ENCODE measurements around the gene TARBP2.

TARBP2 gene

DNA sequence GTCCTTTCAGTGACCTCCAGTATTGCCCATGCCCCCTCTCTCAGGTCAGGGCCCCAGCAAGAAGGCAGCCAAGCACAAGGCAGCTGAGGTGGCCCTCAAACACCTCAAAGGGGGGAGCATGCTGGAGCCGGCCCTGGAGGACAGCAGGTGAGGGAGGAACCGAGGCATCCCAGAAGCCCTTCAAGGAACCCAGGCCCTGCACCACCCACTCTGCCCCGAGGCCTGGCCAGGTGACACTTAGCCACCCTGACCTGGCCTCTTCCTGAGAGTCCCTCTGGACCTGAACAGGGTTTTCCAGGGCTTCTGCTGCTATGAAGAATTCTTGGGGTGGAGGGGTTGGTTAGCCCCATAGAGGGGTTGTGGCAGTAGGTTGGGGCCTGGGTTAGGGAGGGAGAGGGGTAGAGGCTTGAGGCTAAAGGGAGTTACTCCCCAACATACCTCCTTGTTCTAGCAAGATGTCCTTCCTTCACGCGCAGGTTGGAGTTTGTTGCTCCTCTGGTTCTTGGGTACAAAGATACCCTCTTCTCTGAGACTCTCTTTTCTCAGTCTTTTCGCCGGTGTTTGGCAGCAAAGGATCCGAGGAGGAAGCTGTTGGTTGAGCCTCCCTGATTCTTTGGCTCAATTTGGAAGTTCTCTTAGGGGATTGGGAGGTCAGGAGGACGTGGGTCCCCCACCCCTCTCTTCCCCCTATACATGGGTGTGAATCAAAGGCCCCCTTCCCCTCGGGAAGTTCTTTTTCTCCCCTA, 2.1 kb downstream of the TARBP2 start:
- H3K4me3 ChIP-seq (ENCODE audit: insufficient read depth, low read depth, low read length) = no peak overlapping the region
- H3K4me1 ChIP-seq (ENCODE audit: control insufficient read depth, insufficient read depth, low read length) = peaks cover 14% of the 10 kb centered on the region
- H3K27ac ChIP-seq (ENCODE audit: insufficient read depth, low read depth, low read length, poor library complexity, severe bottlenecking) = no peak overlapping the region
- H3K9me3 ChIP-seq (ENCODE audit: control insufficient read depth, low read length) = no peaks in the 10 kb centered on the region
- no peaks in the 10 kb centered on the region for H3K27me3 ChIP-seq (ENCODE audit: control insufficient read depth, insufficient read depth, low read length, poor library complexity, severe bottlenecking)
- H3K36me3 ChIP-seq (ENCODE audit: control insufficient read depth, insufficient read depth, low read length) = peaks cover 14% of the 10 kb centered on the region
- 88 to 91% methylated on average over 10 of the region's 10 CpGs for WGBS, 2 experiments

DNA sequence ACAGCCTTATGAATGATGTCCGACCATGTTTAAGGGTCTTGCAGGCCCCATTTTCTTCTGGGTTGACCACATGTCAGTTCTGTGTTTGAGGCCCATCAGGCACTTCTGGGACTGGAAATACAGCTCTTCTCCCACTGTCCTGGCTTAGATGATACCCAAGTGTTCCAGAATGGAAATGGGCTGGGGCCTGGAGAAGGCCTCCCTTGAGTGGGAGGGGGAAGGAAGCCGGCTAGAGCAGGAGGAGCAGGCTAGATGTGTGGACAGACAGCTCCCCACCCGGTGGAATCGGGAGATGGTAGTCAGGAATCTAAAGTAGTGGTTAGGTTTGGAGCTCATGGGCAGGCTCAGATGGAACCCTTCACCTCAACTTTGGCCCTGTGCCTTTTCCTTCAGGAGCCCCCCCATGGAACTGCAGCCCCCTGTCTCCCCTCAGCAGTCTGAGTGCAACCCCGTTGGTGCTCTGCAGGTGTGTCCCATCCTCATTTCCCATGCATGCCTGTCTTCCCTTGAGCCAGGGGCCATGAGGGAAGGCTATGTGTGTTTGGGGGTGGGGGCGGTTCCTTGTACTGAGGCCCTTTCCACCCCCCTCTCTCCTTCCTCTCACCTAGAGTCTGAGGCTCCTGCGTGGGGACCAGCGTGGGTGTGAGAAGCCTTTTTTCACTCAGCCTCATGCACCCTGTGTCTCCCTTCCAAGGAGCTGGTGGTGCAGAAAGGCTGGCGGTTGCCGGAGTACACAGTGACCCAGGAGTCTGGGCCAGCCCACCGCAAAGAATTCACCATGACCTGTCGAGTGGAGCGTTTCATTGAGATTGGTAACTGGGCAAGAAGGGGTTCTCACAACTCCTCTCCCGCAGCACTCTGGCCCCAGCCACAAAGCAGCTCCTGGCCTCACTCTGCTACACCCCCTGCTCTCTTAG, 3.2 kb downstream of the TARBP2 start:
- Histone ChIP-seq H3K27ac (ENCODE audit: insufficient read depth, low read depth, low read length, poor library complexity, severe bottlenecking) (no peak overlapping the region), H3K36me3 (ENCODE audit: control insufficient read depth, insufficient read depth, low read length) (peaks cover 14% of the 10 kb centered on the region), H3K4me3 (ENCODE audit: insufficient read depth, low read depth, low read length) (no peak overlapping the region), H3K4me1 (ENCODE audit: control insufficient read depth, insufficient read depth, low read length) (peaks cover 8% of the 10 kb centered on the region), H3K9me3 (ENCODE audit: control insufficient read depth, low read length) (no peaks in the 10 kb centered on the region), H3K27me3 (ENCODE audit: control insufficient read depth, insufficient read depth, low read length, poor library complexity, severe bottlenecking) (no peaks in the 10 kb centered on the region)
- WGBS, 2 experiments = 92 to 94% methylated on average over 13 to 14 of the region's 14 CpGs

- Histone ChIP-seq H3K27ac (ENCODE audit: insufficient read depth, low read depth, low read length, poor library complexity, severe bottlenecking) (no peak overlapping the region), H3K9me3 (ENCODE audit: control insufficient read depth, low read length) (no peaks in the 10 kb centered on the region), H3K4me3 (ENCODE audit: insufficient read depth, low read depth, low read length) (no peak overlapping the region), H3K36me3 (ENCODE audit: control insufficient read depth, insufficient read depth, low read length) (peaks cover 14% of the 10 kb centered on the region), H3K4me1 (ENCODE audit: control insufficient read depth, insufficient read depth, low read length) (peaks cover 8% of the 10 kb centered on the region), H3K27me3 (ENCODE audit: control insufficient read depth, insufficient read depth, low read length, poor library complexity, severe bottlenecking) (no peaks in the 10 kb centered on the region)
- WGBS, 2 experiments = 95 to 96% methylated on average over 10 of the region's 10 CpGs
Observed at GRCh38 chr12:53505086-53505485, 4.0 kb downstream of the TARBP2 start.

DNA sequence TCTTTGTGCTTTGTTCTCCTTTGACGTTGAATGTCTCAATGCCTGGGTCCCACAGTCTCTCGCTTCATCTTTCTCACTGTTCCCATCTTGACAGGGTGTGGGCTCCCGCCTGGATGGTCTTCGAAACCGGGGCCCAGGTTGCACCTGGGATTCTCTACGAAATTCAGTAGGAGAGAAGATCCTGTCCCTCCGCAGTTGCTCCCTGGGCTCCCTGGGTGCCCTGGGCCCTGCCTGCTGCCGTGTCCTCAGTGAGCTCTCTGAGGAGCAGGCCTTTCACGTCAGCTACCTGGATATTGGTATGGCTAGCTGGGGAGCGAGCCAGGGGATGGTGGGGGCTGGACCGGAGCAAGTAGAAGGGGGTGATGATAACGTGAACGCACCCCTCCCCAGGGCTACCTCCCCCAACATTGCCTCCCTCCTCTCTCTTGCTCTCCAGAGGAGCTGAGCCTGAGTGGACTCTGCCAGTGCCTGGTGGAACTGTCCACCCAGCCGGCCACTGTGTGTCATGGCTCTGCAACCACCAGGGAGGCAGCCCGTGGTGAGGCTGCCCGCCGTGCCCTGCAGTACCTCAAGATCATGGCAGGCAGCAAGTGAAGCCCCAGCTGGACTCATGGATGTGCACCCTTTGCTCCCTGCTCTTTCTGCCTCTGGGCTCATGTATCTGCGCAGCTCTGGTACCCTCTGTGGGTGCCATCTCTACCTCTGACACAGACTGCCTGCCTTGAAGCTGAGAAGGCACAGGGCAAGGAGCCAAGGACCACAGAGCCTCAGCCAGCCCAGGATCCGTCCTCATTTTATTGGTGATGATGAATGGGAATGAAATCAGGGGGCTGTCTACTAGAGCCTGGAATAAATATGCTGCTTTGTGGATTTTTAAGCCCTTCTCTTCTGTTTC, 4.7 kb downstream of the TARBP2 start:
- H3K9me3 ChIP-seq (ENCODE audit: control insufficient read depth, low read length) = no peaks in the 10 kb centered on the region
- H3K27ac ChIP-seq (ENCODE audit: insufficient read depth, low read depth, low read length, poor library complexity, severe bottlenecking) = no peak overlapping the region
- no peaks in the 10 kb centered on the region for H3K27me3 ChIP-seq (ENCODE audit: control insufficient read depth, insufficient read depth, low read length, poor library complexity, severe bottlenecking)
- H3K36me3 ChIP-seq (ENCODE audit: control insufficient read depth, insufficient read depth, low read length) = peaks cover 14% of the 10 kb centered on the region
- H3K4me1 ChIP-seq (ENCODE audit: control insufficient read depth, insufficient read depth, low read length) = peaks cover 8% of the 10 kb centered on the region
- WGBS, 2 experiments = 95% methylated on average over 19 of the region's 19 CpGs
- H3K4me3 ChIP-seq (ENCODE audit: insufficient read depth, low read depth, low read length) = no peak overlapping the region

- Histone ChIP-seq H3K4me1 (ENCODE audit: control insufficient read depth, insufficient read depth, low read length) (peaks cover 7% of the 10 kb centered on the region), H3K27me3 (ENCODE audit: control insufficient read depth, insufficient read depth, low read length, poor library complexity, severe bottlenecking) (no peaks in the 10 kb centered on the region), H3K9me3 (ENCODE audit: control insufficient read depth, low read length) (no peaks in the 10 kb centered on the region), H3K27ac (ENCODE audit: insufficient read depth, low read depth, low read length, poor library complexity, severe bottlenecking) (no peak overlapping the region), H3K4me3 (ENCODE audit: insufficient read depth, low read depth, low read length) (no peak overlapping the region), H3K36me3 (ENCODE audit: control insufficient read depth, insufficient read depth, low read length) (peaks cover 14% of the 10 kb centered on the region)
- 88 to 95% methylated on average over 2 of the region's 2 CpGs for WGBS, 2 experiments
Observed at GRCh38 chr12:53506450-53506785, 5.3 kb downstream of the TARBP2 start.

- no peaks in the 10 kb centered on the region for H3K27me3 ChIP-seq (ENCODE audit: control insufficient read depth, insufficient read depth, low read length, poor library complexity, severe bottlenecking)
- no peak within 1 kb of the TSS for H3K4me3 ChIP-seq (ENCODE audit: insufficient read depth, low read depth, low read length)
- peaks cover 1% of the 10 kb centered on the region for H3K4me1 ChIP-seq (ENCODE audit: control insufficient read depth, insufficient read depth, low read length)
- peaks cover 14% of the 10 kb centered on the region for H3K36me3 ChIP-seq (ENCODE audit: control insufficient read depth, insufficient read depth, low read length)
- H3K27ac ChIP-seq (ENCODE audit: insufficient read depth, low read depth, low read length, poor library complexity, severe bottlenecking) = no peak within 1 kb of the TSS
- 91 to 95% methylated on average over 9 of the region's 9 CpGs for WGBS, 2 experiments
- no peaks in the 10 kb centered on the region for H3K9me3 ChIP-seq (ENCODE audit: control insufficient read depth, low read length)
Observed at GRCh38 chr12:53506881-53507602, 6.0 kb downstream of the TARBP2 start, which contains the start of gene NPFF. TSS of gene NPFF (minus strand) at chr12:53507484. CDS start at chr12:53507474, 10 bp downstream.

DNA sequence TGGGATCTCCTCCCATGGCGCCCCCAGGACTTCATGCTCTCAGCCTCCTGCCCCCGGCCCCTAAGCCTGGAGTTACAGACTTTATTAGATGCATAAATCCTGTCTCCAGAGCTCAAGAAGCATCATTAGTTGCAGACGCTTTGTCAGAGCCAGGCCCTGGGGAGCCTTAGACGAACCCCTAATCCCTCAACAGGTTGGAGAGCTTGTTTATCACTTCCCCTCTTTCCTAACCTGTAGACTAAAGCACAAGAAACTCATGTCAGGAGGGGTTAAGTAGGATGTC, 6.5 kb downstream of the TARBP2 start:
- Histone ChIP-seq H3K4me1 (ENCODE audit: control insufficient read depth, insufficient read depth, low read length) (no peaks in the 10 kb centered on the region), H3K4me3 (ENCODE audit: insufficient read depth, low read depth, low read length) (no peak overlapping the region), H3K9me3 (ENCODE audit: control insufficient read depth, low read length) (no peaks in the 10 kb centered on the region), H3K36me3 (ENCODE audit: control insufficient read depth, insufficient read depth, low read length) (peaks cover 15% of the 10 kb centered on the region), H3K27ac (ENCODE audit: insufficient read depth, low read depth, low read length, poor library complexity, severe bottlenecking) (no peak overlapping the region), H3K27me3 (ENCODE audit: control insufficient read depth, insufficient read depth, low read length, poor library complexity, severe bottlenecking) (no peaks in the 10 kb centered on the region)
- 91 to 96% methylated on average over 4 of the region's 4 CpGs for WGBS, 2 experiments

- no peak overlapping the region for H3K4me3 ChIP-seq (ENCODE audit: insufficient read depth, low read depth, low read length)
- 40% methylated on average over 7 of the region's 7 CpGs for WGBS, 2 experiments
- H3K27me3 ChIP-seq (ENCODE audit: control insufficient read depth, insufficient read depth, low read length, poor library complexity, severe bottlenecking) = no peaks in the 10 kb centered on the region
- H3K9me3 ChIP-seq (ENCODE audit: control insufficient read depth, low read length) = no peaks in the 10 kb centered on the region
- H3K27ac ChIP-seq (ENCODE audit: insufficient read depth, low read depth, low read length, poor library complexity, severe bottlenecking) = no peak overlapping the region
- H3K36me3 ChIP-seq (ENCODE audit: control insufficient read depth, insufficient read depth, low read length) = peaks cover 22% of the 10 kb centered on the region
- no peaks in the 10 kb centered on the region for H3K4me1 ChIP-seq (ENCODE audit: control insufficient read depth, insufficient read depth, low read length)
Observed at GRCh38 chr12:53508534-53509170, 7.6 kb downstream of the TARBP2 start.

DNA sequence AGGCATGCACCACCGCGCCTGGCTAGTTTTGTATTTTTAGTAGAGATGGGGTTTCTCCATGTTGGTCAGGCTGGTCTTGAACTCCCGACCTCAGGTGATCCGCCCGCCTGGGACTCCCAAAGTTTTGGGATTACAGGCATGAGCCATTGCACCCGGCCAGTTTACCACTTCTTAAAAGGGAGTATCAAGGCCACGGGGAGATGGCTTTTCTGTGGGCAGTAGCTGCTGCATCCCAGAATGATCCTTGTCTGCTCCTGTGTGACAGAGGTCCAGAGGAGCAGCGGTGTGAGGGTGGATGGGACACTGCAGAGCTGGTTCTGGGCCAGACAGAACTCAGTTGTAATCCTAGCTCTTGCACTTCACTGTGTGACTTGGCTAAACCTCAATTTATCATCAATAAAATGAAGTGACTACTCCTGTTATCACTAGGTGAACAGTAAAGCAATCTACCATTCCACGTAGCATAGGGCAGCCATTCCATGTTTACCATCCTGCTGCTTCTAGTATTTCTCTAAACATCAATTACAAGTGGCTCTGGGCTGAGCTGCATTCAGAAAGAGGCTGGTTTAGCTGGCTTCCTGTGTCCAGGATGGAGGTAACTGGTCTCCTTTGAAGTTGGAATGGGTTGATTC, 9.2 kb downstream of the TARBP2 start:
- peaks cover 24% of the 10 kb centered on the region for H3K36me3 ChIP-seq (ENCODE audit: control insufficient read depth, insufficient read depth, low read length)
- H3K9me3 ChIP-seq (ENCODE audit: control insufficient read depth, low read length) = no peaks in the 10 kb centered on the region
- H3K27ac ChIP-seq (ENCODE audit: insufficient read depth, low read depth, low read length, poor library complexity, severe bottlenecking) = no peak overlapping the region
- H3K4me1 ChIP-seq (ENCODE audit: control insufficient read depth, insufficient read depth, low read length) = no peaks in the 10 kb centered on the region
- WGBS, 2 experiments = 90 to 94% methylated on average over 9 of the region's 9 CpGs
- no peak overlapping the region for H3K4me3 ChIP-seq (ENCODE audit: insufficient read depth, low read depth, low read length)
- no peaks in the 10 kb centered on the region for H3K27me3 ChIP-seq (ENCODE audit: control insufficient read depth, insufficient read depth, low read length, poor library complexity, severe bottlenecking)

Data from ectodermal cell (in vitro differentiated cells).